GM21367 (cell line): ENCODE measurements around the gene WNT4.

Experiments used
- ATAC-seq: cut with Tn5 transposase; IDR thresholded peaks from one replicate; pipeline ENCODE4 v1.9.1; 2021; ENCODE audit not compliant: unreplicated experiment

The WNT4 gene

GRCh38 chr1:22143065-22144033 lies at the start of gene WNT4:
Gene WNT4, minus strand, starts transcription at chr1:22143097. Its CDS starts 175 bp downstream, at chr1:22142922.
- ATAC-seq, result no peak

- ATAC-seq, result no peak
Observed at GRCh38 chr1:22190731-22191130, 47.8 kb upstream of the WNT4 start.

GRCh38 chr1:22190251-22190650 lies 47.4 kb upstream of the WNT4 start:
- ATAC-seq, result no peak

- no peak for ATAC-seq
Observed at GRCh38 chr1:22189619-22190018, 46.7 kb upstream of the WNT4 start.

GRCh38 chr1:22188914-22189313 lies 46.0 kb upstream of the WNT4 start:
- ATAC-seq, result no peak

- ATAC-seq, result no peak
Observed at GRCh38 chr1:22188436-22188835, 45.5 kb upstream of the WNT4 start.

- no peak for ATAC-seq
Observed at GRCh38 chr1:22186311-22186710, 43.4 kb upstream of the WNT4 start.

GRCh38 chr1:22184892-22185612 lies 42.2 kb upstream of the WNT4 start:
- no peak for ATAC-seq

- no peak for ATAC-seq
Observed at GRCh38 chr1:22184454-22184853, 41.6 kb upstream of the WNT4 start.

- no peak for ATAC-seq
Observed at GRCh38 chr1:22182715-22183114, 39.8 kb upstream of the WNT4 start.

GRCh38 chr1:22179197-22179803 lies 36.4 kb upstream of the WNT4 start:
- ATAC-seq, result no peak

GRCh38 chr1:22177354-22178003 lies 34.6 kb upstream of the WNT4 start:
- ATAC-seq, result no peak

- no peak for ATAC-seq
Observed at GRCh38 chr1:22176258-22176657, 33.4 kb upstream of the WNT4 start.

- no peak for ATAC-seq
Observed at GRCh38 chr1:22174446-22175220, 31.7 kb upstream of the WNT4 start.

- ATAC-seq, result no peak
Observed at GRCh38 chr1:22171951-22172715, 29.2 kb upstream of the WNT4 start.

- no peak for ATAC-seq
Observed at GRCh38 chr1:22169816-22170215, 26.9 kb upstream of the WNT4 start.

GRCh38 chr1:22168412-22168973 lies 25.6 kb upstream of the WNT4 start:
- no peak for ATAC-seq

GRCh38 chr1:22166439-22166838 lies 23.5 kb upstream of the WNT4 start:
- ATAC-seq, result no peak
